Measurements from ENCODE around the gene GFY. TPM values are rescaled to one million over a fixed set of nuclear protein-coding genes. Genes with fewer than 3 reads are reported as not detected.
A peak's percentile ranks its signal among the peaks of the same experiment; 100 is the strongest.

The GFY gene
- total and polyA plus RNA-seq, 9 of the 15 experiments (the other 6 are each of a cell fraction or from before 2014, with no cell fraction given), result 0.06 to 0.40 (median 0.19) TPM; not detected in 3

GRCh38 chr19:49409441-49410029, 15.7 kb upstream of the GFY start (continued):
- TF ChIP-seq CLOCK (CRISPR knock-in tag; IDR thresholded peaks at IDR 0.05; ENCODE audit: borderline replicate concordance), result no peak
- no peak for TF ChIP-seq NCOA2 (IDR thresholded peaks at IDR 0.05; ENCODE audit: partially characterized antibody in 2 of 2)
- TF ChIP-seq ZNF41 (CRISPR knock-in tag; conservative IDR thresholded peaks at IDR 0.05), result no peak
- no peak for TF ChIP-seq DDX20 (tag; IDR thresholded peaks at IDR 0.05; ENCODE audit: low read depth)
- no peak for TF ChIP-seq LEF1 (IDR thresholded peaks at IDR 0.05)
- TF ChIP-seq HNRNPLL (IDR thresholded peaks at IDR 0.05; ENCODE audit: low read depth, low read length, poor library complexity, severe bottlenecking), result no peak
- TF ChIP-seq ZBTB43 (CRISPR knock-in tag; IDR thresholded peaks at IDR 0.05), result no peak
- TF ChIP-seq TAL1 (IDR thresholded peaks at IDR 0.05), result no peak
- TF ChIP-seq HDAC1 (IDR thresholded peaks at IDR 0.05), result peak in 1 of 2 experiments; percentile 20; a peak in 1 of 4 replicates
- no peak for TF ChIP-seq NFATC3 (IDR thresholded peaks at IDR 0.05)
- 0 out of 2 replicates have a peak, but pooled peaks have one; percentile 14 for TF ChIP-seq ZNF584 (CRISPR knock-in tag; IDR thresholded peaks at IDR 0.05; ENCODE audit: low read depth)
- TF ChIP-seq ZNF79 (CRISPR knock-in tag; IDR thresholded peaks at IDR 0.05; ENCODE audit: low read depth), result no peak
- TF ChIP-seq CTCFL (IDR thresholded peaks at IDR 0.05; ENCODE audit: borderline replicate concordance, insufficient read depth, low read depth, low read length, poor library complexity, severe bottlenecking), result no peak
- TF ChIP-seq FOXJ2 (tag; IDR thresholded peaks at IDR 0.05), result no peak
- no peak for TF ChIP-seq PHF8 (IDR thresholded peaks at IDR 0.05; ENCODE audit: borderline replicate concordance, low read length)
- TF ChIP-seq MTA2 (IDR thresholded peaks at IDR 0.05; ENCODE audit: low read depth), result no peak
- no peak for TF ChIP-seq TBL1XR1 (IDR thresholded peaks at IDR 0.05; ENCODE audit: low read length in 2 of 2)
- no peak for TF ChIP-seq BMI1 (IDR thresholded peaks at IDR 0.05; ENCODE audit: low read length)
- no peak for TF ChIP-seq TEAD1 (CRISPR knock-in tag; IDR thresholded peaks at IDR 0.05)
- no peak for TF ChIP-seq ZNF511 (CRISPR knock-in tag; IDR thresholded peaks at IDR 0.05)
